HG03378 (cell line): ENCODE data around the gene RNPEP.
"Not testable (repeated sequence)": the region's sequence is repeated elsewhere in the genome, so short reads cannot be mapped to it uniquely, and the experiment has no call there.

Experiments
- ATAC-seq: cut with Tn5 transposase; IDR thresholded peaks from one replicate; pipeline ENCODE4 v1.9.1; 2021; ENCODE audit warnings: mild to moderate bottlenecking, moderate library complexity; ENCODE audit not compliant: unreplicated experiment

RNPEP gene

DNA sequence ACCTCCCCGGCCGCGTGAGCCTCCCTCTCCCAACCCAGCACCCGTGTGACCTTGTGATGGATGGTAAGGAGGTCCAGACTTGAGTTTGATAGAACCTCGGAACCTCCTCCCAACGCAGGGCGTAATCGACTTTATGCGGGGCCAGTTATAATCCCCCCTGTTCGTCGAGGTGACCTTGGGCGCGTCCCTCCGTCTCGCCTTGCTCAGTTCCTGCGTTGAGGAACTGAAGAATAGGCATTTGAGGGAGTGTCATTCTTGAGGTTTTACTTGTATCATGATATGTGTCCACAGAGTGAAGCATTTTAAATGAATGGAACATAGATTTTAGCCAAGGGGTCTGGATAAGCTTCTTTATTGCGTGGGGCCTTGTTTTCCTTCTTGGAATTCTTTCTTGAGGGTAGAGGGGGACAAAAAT, 26.7 kb upstream of the RNPEP start:
- ATAC-seq, result no peak

DNA sequence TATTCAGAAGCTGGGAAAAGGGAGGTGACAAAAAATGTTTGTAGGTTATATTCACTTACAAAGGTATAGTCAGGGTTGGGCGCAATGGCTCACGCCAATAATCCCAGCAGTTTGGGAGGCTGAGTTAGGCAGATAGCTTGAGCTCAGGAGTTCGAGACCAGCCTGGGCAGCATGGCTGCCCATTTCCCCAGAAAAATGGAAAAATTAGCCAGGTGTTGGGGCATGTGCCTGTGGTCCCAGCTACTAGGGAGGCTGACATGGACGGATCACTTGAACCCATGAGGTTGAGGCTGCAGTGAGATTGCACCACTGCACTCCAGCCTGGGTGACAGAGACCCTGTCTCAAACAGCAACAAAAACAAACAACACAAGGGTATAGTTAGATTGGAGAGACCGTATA, 24.1 kb upstream of the RNPEP start:
- ATAC-seq, result no peak

DNA sequence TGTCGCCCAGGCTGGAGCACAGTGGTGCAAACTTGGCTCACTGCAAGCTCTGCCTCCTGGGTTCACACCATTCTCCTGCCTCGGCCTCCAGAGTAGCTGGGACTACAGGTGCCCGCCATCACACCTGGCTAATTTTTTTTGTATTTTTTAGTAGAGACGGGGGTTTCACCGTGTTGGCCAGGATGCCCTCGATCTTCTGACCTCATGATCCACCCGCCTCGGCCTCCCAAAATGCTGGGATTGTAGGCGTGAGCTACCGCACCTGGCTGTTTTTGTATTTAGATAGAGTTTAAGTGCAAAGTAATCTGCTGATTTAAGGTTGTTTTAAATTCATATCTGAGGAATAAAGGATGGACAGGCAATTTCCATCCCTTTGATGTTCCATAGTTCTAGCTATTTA, 20.1 kb upstream of the RNPEP start:
- ATAC-seq, result not testable (repeated sequence)

DNA sequence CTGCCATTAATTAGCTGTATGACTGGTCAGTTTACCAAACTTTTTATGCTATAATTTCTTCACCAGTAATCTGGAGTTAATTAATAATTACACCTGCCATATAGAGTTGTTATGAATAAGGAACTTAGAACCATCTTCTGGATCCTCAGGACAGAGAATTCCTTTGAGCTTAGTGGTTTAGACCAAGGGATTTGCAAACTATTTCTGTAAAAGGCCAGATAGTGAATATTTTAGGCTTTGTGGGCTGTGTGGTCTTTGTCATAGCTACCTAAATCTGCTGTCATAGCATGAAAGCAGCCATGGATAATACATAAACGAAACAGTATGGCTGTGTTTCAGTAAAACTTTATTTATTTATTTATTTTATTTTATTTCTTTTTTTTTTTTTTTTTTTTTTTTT, 18.2 kb upstream of the RNPEP start:
- no peak for ATAC-seq

DNA sequence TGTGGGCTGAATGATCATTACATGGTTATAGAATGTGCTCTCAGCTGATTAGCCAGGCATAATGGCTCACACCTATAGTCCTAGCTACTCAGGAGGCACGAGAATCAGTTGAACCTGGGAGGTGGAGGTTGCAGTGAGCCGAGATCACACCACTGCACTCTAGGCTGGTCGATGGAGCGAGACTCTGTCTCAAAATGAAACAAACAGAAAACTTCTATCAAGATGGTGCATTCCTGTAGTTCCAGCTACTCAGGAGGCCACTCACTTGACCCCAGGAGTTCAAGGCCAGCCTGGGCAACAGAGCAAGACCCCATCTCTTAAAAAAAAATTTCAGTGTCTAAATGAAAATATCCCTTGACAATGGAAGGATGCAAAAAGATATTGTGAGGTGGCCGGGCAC, 16.3 kb upstream of the RNPEP start:
- ATAC-seq, result no peak

DNA sequence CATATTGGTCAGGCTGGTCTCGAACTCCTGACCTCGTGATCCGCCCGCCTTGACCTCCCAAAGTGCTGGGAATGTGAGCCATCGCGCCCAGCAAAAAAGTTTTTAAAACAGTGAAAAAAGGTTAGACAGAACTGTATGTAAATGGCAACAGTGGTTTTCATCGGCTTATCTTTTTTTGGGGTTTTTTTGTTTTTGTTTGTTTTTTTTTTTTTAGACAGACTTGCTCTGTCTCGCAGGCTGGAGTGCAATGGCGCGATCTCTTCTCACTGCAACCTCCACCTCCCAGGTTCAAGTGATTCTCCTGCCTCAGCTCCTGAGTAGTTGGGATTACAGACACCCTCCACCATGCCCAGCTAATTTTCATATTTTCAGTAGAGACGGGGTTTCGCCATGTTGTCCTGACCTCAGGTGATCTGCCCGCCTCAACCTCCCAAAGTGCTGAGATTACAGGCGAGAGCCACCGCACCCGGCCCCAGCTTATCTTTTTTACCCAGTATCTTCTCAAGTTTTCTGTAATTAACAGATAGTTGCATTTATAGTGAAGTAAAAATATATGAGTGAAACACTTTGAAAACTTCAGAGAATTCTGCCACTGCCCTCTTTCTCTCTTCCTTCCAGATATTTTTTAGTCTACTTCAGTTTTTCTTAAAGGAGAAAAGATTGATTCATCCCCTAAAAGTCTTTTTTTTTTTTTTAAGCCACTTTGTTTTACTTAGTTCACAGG, 14.1 kb upstream of the RNPEP start:
- no peak for ATAC-seq

DNA sequence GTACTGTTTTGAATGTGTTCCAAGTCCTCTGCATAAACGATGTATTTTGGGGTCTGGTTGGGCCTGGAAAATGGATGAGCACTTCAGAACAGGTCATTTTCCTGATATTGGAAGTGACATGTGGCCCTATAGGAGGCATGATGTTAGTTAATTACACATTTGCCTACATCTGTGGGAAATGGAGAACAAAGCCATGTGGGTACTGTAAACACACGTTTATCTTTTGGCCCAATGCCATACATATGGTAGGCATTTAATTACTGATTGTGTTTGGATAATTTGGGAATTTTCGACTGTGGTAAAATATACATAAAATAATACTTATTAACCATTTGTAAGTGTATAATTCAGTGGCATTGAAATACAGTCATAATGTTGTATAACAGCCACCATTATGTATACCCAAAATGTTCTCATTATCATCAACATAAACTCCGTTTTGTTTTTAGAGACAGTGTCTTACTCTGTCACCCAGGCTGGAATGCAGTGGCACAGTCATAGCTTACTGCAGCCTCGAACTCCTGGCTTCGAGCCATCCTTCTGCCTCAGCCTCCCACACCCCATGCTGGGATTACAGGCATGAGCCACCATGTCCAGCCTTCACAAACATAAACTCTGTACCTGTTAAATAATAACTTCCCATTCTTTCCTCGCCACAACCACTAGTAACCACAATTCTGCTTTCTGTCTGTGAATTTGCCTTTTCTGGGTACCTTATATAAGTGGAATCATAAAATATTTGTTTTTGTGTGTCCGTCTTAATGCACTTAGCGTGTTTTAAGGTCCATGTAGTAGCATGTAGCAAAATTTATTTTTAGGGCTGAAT, 11.9 kb upstream of the RNPEP start:
- no peak for ATAC-seq

DNA sequence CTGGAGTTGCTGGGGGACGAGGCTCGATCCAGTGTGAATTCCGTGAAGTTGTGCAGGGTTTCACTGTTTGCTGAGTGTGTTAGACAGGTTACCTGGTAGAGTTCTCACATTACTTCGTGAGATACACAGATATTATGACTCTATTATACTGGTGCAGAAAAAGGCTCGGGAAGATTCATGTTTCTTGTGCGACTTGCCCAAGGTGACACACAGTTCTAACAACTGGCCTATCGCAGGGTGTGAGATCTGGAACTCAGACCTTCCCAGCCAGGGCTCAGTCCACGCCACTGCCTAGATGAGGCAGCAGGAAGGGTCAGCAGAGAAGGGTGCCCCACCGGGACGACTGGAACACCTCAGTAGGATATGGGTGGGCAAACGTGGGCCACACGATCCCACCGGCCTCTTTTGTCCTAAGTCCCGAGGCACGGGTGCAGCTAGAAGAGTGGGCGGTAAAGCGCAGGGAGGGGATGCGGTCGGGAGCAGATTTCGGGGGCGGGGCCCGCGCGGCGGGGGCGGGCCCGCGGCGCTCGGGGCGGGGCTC, 296 bp upstream of the RNPEP start:
- ATAC-seq, result peak; percentile 20

DNA sequence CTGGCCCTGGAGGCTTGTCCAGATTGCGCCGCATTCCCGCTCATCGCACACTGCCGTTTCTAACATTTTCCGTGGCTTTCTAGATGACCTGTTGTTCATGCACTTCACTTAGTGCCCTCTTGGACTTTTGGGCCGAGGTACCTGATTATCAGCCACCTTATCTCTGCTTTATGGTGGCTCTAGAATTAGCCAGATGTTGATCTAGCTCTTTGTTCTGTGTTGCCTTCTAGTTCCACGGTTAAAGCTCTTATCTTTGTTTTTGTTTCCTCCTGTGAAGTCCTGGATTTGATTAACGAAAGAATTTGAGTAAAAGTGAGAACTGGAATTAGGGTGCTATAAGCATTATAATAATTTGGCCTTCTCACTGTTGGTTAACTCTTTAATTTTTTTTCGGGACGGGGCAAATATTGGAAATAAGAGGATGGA, 945 bp downstream of the RNPEP start:
- peak; percentile 15 for ATAC-seq

DNA sequence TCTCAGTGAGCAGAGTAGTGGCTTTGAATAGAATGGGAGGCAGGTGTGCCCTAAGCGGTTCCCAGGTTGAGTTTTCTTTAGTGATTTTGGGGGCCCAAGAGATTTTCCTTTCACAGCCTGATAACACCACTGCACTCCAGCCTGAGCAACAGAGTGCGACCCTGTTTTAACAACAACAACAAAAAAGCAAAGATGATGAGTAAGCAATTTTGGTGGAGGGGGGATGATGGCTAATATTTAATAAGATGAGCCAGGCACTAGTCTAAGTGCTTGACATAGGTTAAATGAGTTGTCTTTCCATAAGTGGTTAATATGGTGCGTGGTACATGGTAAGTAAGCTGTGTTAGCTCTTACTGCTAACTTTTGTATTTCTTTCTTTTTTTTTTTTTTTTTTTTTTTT, 2.0 kb downstream of the RNPEP start:
- no peak for ATAC-seq

DNA sequence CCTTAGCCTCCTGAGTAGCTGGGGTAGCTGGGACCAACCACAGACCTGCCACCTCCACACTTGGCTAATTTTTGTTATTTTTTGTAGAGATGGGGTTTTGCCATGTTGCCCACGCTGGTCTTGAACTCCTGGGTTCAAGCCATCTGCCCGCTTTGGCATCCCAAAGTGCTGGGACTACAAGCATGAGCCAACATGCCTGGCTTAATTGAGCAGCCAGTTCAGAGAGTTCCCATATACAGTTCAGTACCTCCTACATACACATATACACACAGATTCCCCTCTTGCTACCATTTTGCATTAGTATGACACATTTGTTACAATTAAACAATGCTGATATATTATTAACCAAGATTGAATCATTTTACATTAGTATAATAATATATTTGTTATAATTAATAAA, 2.9 kb downstream of the RNPEP start:
- ATAC-seq, result no peak

DNA sequence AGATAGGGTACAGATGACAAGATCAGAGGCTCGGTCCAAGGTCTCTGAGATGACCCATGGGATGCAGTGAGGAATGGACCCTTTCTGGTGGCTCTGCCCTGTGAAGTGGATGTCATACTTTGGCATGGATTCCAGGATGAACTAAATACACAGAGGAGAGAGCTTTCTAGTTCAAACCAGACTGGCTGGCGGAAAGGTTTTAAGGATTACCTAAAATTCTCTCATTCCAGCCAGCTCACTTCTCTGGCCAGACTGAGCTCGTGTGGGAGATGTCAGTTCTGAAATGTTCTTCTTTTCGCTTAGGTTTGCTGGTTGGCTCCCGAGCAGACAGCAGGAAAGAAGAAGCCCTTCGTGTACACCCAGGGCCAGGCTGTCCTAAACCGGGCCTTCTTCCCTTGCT, 6.2 kb downstream of the RNPEP start:
- ATAC-seq, result no peak

DNA sequence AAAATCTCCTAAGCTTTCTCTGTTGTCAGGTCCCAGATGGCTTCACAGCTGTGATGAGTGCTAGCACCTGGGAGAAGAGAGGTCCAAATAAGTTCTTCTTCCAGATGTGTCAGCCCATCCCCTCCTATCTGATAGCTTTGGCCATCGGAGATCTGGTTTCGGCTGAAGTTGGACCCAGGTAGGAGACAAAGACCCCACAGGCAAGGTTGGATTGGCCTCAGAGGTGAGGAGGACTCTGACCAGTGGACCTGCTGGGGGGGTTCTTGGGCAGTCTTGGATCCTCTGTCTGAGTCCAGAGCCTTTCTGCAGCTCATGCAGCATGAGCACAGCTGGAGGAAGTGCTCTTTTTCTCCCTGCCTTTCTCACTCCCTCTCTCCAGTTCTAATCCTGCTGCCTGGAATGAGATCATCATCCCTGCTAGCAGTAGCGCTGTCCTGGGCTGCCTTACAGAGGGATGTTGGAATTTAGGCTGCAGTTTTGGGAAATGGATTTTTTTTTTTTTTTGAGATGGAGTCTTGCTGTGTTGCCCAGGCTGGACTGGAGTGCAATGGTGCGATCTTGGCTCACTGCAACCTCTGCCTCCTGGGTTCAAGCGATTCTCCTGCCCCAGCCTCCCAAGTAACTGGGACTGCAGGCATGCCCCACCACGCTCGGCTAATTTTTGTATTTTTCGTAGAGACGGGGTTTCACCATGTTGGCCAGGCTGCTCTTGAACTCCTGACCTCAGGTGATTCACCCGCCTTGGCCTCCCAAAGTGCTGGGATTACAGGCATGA, 7.1 kb downstream of the RNPEP start:
- no peak for ATAC-seq

DNA sequence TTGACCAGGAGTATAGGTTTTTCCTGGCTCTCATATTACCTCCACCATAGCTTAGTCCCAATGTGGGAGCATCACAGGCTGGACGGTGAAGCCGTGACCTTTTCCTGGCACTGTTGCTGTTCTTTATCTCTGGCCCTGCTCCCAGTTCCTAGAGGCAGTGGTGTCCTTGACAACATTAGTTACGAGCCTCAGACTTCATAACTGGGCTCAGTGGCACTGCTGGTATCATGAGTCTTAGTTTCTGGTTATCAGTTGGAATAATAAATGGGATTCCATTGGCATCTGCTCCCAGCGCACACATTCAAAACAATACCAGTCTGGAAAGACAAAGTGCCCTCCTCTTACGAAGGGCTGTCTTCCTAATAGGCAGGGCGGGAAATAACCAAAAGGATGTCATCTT, 8.0 kb downstream of the RNPEP start:
- ATAC-seq, result no peak

DNA sequence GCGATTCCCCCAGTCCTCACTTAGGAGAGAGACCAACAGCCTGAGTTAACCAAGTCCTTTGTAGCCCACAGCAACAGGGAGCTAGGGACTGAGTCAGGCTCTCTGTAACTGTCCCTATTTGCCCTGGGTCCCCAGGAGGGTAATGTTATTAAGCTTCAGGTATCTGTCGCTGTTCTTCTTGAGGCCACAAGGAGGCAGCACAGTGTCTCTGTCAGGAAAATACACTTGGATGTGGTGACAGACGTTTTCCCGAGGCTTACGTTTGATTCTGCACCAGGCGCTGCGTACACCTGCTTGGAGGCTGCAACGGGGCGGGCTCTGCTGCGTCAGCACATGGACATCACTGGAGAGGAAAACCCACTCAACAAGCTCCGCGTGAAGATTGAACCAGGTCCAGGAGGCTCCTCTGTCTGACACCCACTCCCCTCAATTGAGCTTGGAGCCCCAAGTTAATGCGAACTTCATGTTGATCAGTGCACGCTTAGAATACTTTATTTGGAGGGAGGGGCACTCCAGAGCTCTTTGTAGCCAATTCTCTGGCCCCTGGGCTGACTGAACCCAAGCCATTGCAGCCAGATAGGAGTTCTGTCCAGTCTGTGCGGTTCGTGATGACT, 17.3 kb downstream of the RNPEP start:
- no peak for ATAC-seq

DNA sequence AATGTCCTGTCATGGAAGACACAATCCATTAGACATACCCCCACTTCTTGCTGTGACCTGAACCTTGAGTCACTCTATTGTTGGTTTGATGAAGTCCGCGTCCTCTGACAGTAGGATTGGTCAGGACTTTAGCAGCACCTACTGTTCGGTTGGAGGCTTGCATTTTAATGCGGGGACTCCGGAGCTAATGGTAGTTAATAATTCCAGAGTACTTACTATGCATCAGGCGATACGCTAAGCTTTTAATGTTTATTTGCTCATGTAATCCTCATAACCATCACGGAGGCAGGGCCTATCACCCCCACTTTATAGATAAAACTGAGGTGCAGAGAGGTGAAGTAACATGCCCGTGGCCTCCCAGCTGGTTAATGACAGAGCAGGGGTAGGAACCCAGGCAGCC, 20.1 kb downstream of the RNPEP start:
- ATAC-seq, result no peak

DNA sequence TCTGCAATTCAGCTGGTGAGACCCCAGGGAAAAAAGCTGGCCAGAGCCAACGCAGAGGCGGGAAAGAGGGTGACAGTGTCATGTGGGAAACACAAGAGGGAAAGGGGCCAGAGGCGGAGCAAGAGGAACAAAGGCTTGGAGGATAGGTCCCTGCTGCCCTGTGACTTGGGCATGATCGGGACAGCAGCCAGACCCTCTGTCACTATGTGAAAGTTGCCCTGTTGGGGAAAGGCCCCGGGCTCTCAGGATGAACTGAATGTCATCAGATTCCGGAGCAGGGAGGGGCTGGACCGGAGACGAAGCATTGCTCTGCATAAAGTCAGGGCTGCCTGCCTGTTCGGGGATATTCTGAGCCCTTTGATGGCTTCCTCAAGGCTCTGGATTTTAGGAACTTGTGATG, 22.3 kb downstream of the RNPEP start:
- ATAC-seq, result no peak

DNA sequence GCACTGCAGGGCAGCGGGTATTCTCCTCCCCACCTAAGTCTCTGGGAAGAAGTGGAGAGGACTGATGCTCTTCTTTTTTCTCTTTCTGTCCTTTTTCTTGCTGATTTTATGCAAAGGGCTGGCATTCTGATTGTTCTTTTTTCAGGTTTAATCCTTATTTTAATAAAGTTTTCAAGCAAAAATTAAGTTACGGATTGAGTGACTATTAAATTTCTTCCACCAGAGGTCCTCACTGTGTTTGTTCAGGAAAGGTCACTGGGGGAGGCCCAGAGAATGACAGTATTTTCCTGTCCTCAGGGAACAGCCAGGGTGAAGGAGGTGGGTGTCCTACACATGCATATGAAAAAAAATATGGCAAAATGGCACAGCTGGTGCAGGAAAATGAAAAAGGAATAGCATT, 23.5 kb downstream of the RNPEP start:
- ATAC-seq, result no peak

DNA sequence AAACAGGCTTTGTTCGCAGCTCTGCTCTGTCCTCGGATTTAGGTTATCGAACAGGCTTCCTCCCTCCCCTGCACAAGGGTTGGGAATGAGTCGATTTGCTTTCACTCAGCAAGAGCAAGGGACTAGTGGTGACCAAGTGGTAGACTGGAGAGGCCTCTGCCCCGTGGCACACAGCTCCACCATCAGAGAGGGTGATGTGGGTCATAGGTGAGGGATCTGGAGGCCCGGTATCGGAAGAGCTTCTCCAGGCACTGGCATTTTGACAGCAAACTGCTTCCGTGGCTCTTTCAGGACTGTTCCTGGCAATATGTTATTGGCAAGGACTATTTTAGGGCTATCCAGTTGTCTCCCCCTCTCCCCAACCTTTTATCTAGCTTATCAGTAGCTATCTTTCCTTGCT, 24.9 kb downstream of the RNPEP start:
- ATAC-seq, result no peak

DNA sequence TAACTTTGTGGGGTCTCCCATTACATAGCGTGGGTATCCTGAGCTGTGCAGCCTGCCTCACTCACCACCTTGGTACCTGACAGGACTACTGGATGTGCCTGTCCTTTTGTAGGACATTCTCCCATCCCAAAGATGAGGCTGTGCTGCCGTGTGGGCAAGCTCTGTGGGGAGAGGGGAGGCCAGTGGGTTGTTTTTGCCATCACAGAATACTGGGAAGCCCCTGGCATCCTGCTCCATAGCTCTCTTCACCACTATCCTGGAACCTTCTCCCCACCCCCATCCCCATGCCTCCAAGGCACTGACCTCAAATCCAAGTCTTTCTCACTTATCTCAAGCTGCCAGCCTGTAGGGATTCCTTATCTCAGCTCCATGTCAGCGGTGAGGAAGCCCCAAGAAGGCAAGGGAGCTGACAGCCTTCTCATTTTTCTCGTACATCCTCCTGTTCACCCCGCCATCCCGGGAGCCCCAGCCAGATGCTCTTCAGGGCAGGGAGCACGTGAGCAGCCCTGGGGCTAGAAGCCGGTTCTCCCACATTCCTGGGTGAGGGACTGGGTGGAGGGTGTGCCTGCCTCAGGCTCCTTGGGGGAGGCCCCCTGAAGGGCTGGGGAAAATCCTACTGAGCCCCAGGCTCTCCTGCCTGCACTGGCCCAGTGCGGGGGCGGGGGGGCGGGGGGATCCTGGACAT, 25.5 kb downstream of the RNPEP start:
- ATAC-seq, result no peak
